Activated B cell treated with CpG ODN at 0.5 μM for 24 hours (primary cell): ENCODE measurements around the gene CAMTA2. TPM values are rescaled to one million over a fixed set of nuclear protein-coding genes. Genes with fewer than 3 reads are reported as not detected.

Experiments used
- ATAC-seq: fragments of 200-7000 bp; cut with Tn5 transposase; one replicate; pipeline ENCODE4 v1.10.0; 2021; ENCODE audit warnings: low read depth, mild to moderate bottlenecking, moderate library complexity
- CTCF ChIA-PET: fragments of 350-600 bp; sonication (Branson Sonifier 250); formaldehyde crosslinking; loops from one replicate; lab custom pipeline; 2021; ENCODE audit warnings: antibody characterized with exemption; lab: Charles Lee
- POLR2A ChIA-PET: fragments of 350-600 bp; sonication (Branson Sonifier 250); formaldehyde crosslinking; loops from one replicate; lab custom pipeline; 2021; ENCODE audit warnings: antibody characterized with exemption; lab: Charles Lee
- DNase-seq: peaks from one replicate; pipeline ENCODE4 v3.0.0; 2022
- H3K27ac Mint-ChIP-seq: one replicate; pipeline ENCODE4 v1.8.0; 2020; ENCODE audit warnings: mixed read lengths
- H3K27me3 Mint-ChIP-seq: one replicate; pipeline ENCODE4 v1.8.0; 2021; ENCODE audit warnings: mixed read lengths
- H3K36me3 Mint-ChIP-seq: one replicate; pipeline ENCODE4 v1.8.0; 2021; ENCODE audit warnings: low read depth, mixed read lengths
- H3K4me1 Mint-ChIP-seq: one replicate; pipeline ENCODE4 v1.8.0; 2021; ENCODE audit warnings: mixed read lengths
- H3K4me3 Mint-ChIP-seq: one replicate; pipeline ENCODE4 v1.8.0; 2020; ENCODE audit warnings: mild to moderate bottlenecking, mixed read lengths
- H3K9me3 Mint-ChIP-seq: one replicate; pipeline ENCODE4 v1.8.0; 2020; ENCODE audit warnings: mixed read lengths
- CTCF ChIP-seq: fragments of 200-600 bp; IDR thresholded peaks from one replicate; pipeline ENCODE4 v1.8.0; 2022; ENCODE audit warnings: antibody characterized with exemption, mild to moderate bottlenecking
- intact Hi-C: fragments of 100-400 bp; cut with micrococcal nuclease; formaldehyde crosslinking; loops from one replicate; pipeline ENCODE4 v1.15.1; 2024
- total RNA-seq: library from RNA; stranded (reverse); gene quantifications from 2 replicates; pipeline ENCODE4 v1.2.3, GENCODE V29; 2022

CAMTA2 gene
- total RNA-seq, 1 donor from 2014 or later: 57.9 TPM

DNA sequence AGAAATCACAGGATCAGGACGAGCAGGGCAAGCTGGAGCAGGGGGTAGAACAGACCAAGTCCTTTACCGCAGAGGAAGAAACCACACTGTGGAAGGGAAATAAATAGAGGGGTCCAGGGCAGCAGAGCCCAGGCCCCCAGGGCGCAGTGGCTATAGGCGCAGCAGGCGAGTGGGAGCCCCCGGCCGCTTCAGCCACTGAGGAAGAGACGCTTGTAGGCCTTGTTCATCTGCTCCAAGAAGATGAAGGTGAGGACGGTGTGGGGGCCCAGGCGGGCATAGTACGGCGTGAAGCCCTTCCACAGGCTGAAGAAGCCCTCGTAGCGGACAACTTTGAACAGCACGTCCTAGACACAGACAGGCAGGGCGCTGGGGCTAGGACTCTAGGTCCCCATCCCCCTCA lies 49.9 kb downstream of the CAMTA2 start:
- intact Hi-C loops: no loop called here
- no peak for TF ChIP-seq CTCF
- H3K9me3 Mint-ChIP-seq: no peaks in the 10 kb centered on the region
- H3K4me1 Mint-ChIP-seq: peaks cover 64% of the 10 kb centered on the region
- no peak for DNase-seq
- H3K27me3 Mint-ChIP-seq: peaks cover 15% of the 10 kb centered on the region
- no peak overlapping the region for H3K27ac Mint-ChIP-seq
- no peak overlapping the region for H3K4me3 Mint-ChIP-seq
- ChIA-PET POLR2A (interaction anchor here (0.6 to 2.4 kb wide), 3 partner anchors 11 to 289 kb away, joined by 3 to 8 read pairs (median 6); partner anchors contain the start of genes PFN1 and SPAG7), CTCF (interaction anchor here (1.5 kb wide), 1 partner anchor 28 kb away, joined by 3 read pairs; no protein-coding TSS in a partner anchor)
- no peak for ATAC-seq
- H3K36me3 Mint-ChIP-seq: peaks cover 52% of the 10 kb centered on the region

DNA sequence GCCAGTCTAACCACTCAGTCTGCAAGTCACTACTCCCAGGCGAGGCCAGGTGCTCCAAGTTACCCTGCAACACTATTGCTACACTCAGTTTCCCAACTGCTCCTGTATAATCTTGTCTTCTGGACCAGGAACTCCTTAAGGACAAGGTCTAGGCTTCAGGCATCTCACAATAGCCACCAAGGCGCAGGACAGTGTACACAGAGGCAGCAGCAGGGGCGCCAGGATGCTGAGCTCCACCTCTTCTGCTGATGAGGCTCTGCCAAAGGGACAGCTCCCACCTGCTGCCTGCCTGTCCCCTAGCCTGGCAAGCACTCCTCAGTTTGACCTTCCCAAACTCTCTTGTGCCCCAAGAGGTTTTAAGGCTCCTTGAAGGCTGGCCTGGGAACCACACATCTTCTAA lies 51.0 kb downstream of the CAMTA2 start:
- Mint-ChIP-seq H3K27ac (no peak overlapping the region), H3K4me1 (peaks cover 62% of the 10 kb centered on the region), H3K36me3 (peaks cover 42% of the 10 kb centered on the region), H3K27me3 (peaks cover 15% of the 10 kb centered on the region), H3K4me3 (no peak overlapping the region), H3K9me3 (no peaks in the 10 kb centered on the region)
- no peak for ATAC-seq
- DNase-seq: no peak
- TF ChIP-seq CTCF: no peak
- POLR2A ChIA-PET: interaction anchor here (1.4 to 2.4 kb wide), 3 partner anchors 8 to 31 kb away, joined by 3 to 8 read pairs (median 6); partner anchors contain the start of genes PFN1 and SPAG7
- CTCF ChIA-PET: interaction anchor here (1.5 kb wide), 1 partner anchor 27 kb away, joined by 3 read pairs; no protein-coding TSS in a partner anchor
- intact Hi-C loops: no loop called here

GRCh38 chr17:4935650-4936049 lies 51.8 kb downstream of the CAMTA2 start:
- H3K9me3 Mint-ChIP-seq: no peaks in the 10 kb centered on the region
- ChIA-PET POLR2A (interaction anchor here (0.5 to 2.4 kb wide), 5 partner anchors 9 to 62 kb away, joined by 3 to 8 read pairs (median 4); partner anchors contain the start of genes KIF1C, PFN1 and SPAG7), CTCF (no interaction called here)
- H3K27me3 Mint-ChIP-seq: peaks cover 15% of the 10 kb centered on the region
- no peak for DNase-seq
- H3K4me3 Mint-ChIP-seq: no peak overlapping the region
- no peak for ATAC-seq
- no peak overlapping the region for H3K27ac Mint-ChIP-seq
- peaks cover 35% of the 10 kb centered on the region for H3K36me3 Mint-ChIP-seq
- intact Hi-C loops: no loop called here
- no peak for TF ChIP-seq CTCF
- H3K4me1 Mint-ChIP-seq: peaks cover 57% of the 10 kb centered on the region

- no peak for DNase-seq
- intact Hi-C loops: loop anchor here (5.0 kb wide), 1 partner anchor 33 kb away; the partner anchor contains the start of gene SPAG7
- Mint-ChIP-seq H3K4me3 (no peak overlapping the region), H3K36me3 (peaks cover 28% of the 10 kb centered on the region), H3K9me3 (no peaks in the 10 kb centered on the region), H3K4me1 (peaks cover 48% of the 10 kb centered on the region), H3K27me3 (peaks cover 15% of the 10 kb centered on the region), H3K27ac (no peak overlapping the region)
- ATAC-seq: peak; percentile 21
- ChIA-PET POLR2A (interaction anchor here (0.6 to 1.2 kb wide), 3 partner anchors 14 to 834 kb away, joined by 4 to 6 read pairs (median 4); partner anchors contain the start of gene PFN1), CTCF (no interaction called here)
- TF ChIP-seq CTCF: no peak
These were observed 53.1 kb downstream of the CAMTA2 start for GRCh38 chr17:4934173-4934979.

DNA sequence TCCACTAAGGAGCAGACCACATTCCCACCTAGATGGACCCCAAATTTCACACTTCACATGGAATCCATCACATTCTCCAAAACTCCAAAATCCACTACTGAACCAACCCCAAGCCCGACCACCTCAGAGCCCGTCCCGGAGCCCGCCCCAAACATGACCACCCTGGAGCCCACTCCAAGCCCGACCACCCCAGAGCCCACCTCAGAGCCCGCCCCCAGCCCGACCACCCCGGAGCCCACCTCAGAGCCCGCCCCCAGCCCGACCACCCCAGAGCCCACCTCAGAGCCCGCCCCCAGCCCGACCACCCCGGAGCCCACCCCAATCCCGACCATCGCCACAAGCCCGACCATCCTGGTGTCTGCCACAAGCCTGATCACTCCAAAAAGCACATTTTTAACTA lies 53.8 kb downstream of the CAMTA2 start:
- ChIA-PET POLR2A (interaction anchor here (0.6 to 1.2 kb wide), 3 partner anchors 15 to 833 kb away, joined by 4 to 6 read pairs (median 4); partner anchors contain the start of gene PFN1), CTCF (no interaction called here)
- H3K27ac Mint-ChIP-seq: no peak overlapping the region
- TF ChIP-seq CTCF: no peak
- H3K27me3 Mint-ChIP-seq: peaks cover 15% of the 10 kb centered on the region
- intact Hi-C loops: loop anchor here (5.0 kb wide), 1 partner anchor 34 kb away; the partner anchor contains the start of gene SPAG7
- H3K4me3 Mint-ChIP-seq: no peak overlapping the region
- H3K36me3 Mint-ChIP-seq: peaks cover 22% of the 10 kb centered on the region
- DNase-seq (no peak), ATAC-seq (no peak)
- peaks cover 41% of the 10 kb centered on the region for H3K4me1 Mint-ChIP-seq
- no peaks in the 10 kb centered on the region for H3K9me3 Mint-ChIP-seq
